Activated CD4-positive, alpha-beta T cell treated with anti-CD3 and anti-CD28 coated beads, Interleukin-2, Interleukin-6, amounts not matched to agents 100 ng/mL and 50 ng/mL, durations not matched to agents 16 hours and 8 hours (primary cell): Measurements from ENCODE around the gene REX1BD.
"Not testable (repeated sequence)": the region's sequence is repeated elsewhere in the genome, so short reads cannot be mapped to it uniquely, and the experiment has no call there.

Source experiments
- DNase-seq: peaks from one replicate; pipeline ENCODE4 v3.0.0-alpha.2; 2020

Gene REX1BD

GRCh38 chr19:18580311-18580710, 8.3 kb upstream of the REX1BD start:
- no peak for DNase-seq

DNA sequence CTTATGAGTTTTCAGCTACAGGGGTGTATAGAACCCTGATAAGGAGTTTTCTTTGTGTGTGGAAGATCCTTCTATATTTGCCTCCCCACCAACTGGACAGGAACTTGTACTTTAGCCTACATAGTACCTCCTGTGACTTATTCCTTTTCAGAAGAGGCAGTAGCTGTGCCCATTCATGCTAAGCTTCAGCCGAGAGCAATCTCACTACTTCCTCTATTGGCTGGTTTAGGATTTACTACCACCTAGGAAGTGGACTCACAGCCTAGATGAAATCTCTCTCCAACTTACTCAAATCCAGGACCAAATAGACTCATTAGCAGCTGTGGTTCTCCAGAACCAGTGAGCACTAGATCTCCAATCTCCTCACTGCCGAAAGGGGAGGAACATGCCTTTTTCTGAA, 2.3 kb upstream of the REX1BD start:
- no peak for DNase-seq

- DNase-seq = no peak
These were observed 1.0 kb upstream of the REX1BD start for GRCh38 chr19:18587561-18587960.

- no peak for DNase-seq
These were observed 512 bp upstream of the REX1BD start for GRCh38 chr19:18587962-18588610.

- peak; percentile 75 for DNase-seq
These were observed 1.0 kb downstream of the REX1BD start for GRCh38 chr19:18589380-18590272.

DNA sequence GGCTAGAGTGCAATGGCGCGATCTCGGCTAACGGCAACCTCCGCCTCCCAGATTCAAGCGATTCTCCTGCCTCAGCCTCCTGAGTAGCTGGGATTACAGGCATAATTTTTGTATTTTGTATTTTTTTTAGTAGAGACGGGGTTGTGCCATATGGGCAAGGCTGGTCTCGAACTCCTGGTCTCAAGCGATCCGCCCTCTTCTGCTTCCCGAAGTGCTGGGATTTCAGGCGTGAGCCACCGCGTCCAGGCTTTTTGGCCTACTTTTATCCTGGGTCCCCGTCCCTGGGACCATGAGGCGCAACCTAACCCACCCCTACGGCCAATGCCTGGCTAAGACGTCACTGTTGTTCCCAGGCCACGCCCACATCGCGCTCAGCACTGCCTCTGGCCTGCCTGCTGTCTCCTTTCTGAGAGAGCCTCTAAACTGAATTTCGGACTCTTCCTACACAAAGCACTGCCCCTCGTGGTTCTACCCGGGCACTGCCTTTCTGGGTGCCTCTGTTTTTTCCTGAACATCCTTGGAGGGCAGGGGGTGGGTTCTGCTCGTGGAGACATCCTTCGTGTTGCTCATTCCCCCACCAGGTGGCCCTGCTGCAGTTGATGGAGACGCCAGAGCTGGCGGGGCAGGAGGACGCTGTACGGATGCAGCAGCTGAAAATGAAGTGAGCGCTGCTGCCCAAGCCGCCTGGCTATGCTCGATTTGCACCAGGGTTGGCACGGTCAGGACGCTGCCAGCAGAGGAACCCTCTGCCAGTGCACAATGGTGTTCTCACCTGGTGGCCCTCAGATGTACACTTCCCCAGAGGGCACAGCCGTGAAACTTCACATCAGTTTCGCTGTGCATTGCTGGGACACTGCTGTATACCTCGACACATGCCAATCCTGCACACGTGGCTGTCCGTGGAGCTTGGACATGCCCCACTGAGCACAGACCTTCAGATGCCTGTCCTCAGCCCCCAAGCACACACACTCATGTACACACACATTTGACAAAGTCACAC, 2.0 kb downstream of the REX1BD start:
- peak; percentile 50 for DNase-seq

GRCh38 chr19:18591735-18592385, 3.3 kb downstream of the REX1BD start:
- DNase-seq = no peak

- DNase-seq = not testable (repeated sequence)
These were observed 4.1 kb downstream of the REX1BD start for GRCh38 chr19:18592732-18593131.

DNA sequence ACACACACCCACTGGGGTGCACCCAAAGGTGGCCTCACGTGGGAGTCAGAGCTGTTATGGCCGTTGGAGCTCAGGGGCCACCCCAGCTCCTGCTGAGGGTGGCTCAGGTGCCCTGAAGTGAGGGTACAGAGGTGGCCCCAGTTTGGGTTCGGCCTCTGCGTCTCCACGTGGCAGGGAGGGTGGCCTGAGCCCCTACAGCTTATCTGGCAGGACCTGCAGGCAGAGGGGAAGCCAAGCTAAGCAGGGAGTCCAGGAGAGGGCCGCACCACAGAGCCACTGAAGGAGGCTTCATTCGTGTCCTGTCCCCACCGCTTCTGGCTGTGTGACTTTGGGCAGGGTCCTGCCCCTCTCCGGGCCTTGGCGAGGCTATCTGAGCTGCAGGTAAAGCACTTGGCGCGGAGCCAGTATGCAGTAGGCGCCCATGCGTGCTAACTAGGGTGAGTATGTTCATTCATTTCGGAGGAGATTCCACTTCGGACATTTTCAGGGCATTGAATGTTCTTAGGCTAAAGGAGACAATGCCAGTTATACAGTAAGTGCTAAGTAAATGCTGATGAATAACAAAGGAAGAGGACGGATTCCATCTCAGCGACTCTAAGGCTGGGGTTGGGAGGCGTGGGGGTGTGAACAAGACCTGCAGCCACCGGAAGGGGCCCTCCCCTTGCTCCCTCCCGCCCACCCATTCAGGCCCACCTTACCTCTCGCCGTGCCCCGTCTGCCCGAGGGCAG, 4.9 kb downstream of the REX1BD start:
- DNase-seq = no peak

DNA sequence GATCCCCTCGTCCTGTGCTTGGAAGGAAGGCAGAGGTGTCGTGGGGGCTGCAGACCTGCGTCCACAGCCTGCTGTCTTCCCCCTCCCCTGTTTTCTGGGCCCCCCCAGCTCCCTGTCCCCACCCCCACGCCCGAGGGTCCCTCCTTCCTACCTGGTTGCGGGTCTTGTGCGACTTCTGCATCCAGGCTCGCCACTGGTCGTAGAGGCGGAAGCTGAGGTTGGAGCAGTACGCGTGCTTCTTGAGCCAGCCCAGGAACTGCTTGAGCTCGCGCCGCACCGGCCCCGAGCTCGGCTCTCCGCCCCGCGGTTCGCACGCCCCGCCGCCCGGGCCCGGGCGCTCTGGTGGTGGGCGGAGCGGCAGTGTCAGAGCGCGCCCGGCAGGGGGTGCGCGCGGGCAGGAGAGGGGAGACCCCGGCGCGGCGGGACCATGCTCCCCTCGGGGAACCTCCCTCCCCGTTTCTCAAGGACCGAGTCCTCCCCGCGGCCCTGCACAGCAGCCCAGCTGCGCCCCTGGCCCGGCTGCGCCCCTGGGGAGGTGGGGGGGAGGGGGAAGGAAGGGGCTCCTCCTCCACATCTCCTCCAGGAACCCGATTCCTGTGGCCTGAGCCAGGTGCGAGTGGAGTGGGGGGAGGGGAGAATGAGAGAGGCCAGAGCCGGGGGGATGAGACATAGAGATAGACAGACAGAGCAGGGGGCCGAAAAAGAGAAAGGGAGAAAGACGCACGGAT, 5.7 kb downstream of the REX1BD start:
- DNase-seq = peak; percentile 79

GRCh38 chr19:18594824-18595373, 6.3 kb downstream of the REX1BD start:
- DNase-seq = no peak

DNA sequence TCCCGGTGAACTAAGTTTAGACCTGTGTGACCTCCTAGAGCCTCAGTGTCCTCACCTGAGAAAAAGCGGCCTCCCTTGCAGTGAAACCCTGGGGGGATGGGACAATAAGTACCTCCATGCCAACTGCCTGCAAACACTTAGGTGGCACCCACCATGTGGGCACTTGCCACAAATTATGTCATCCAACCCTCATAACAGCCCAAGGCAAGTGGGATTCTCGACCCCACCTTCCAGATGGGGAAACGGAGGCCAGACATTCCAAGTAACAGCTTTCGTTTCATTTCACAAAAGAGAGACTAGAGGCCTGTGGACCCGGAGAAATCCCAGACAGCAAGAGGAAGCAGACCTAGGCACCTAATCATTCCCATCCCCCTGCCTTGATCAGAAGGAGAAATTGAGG, 6.9 kb downstream of the REX1BD start:
- no peak for DNase-seq

DNA sequence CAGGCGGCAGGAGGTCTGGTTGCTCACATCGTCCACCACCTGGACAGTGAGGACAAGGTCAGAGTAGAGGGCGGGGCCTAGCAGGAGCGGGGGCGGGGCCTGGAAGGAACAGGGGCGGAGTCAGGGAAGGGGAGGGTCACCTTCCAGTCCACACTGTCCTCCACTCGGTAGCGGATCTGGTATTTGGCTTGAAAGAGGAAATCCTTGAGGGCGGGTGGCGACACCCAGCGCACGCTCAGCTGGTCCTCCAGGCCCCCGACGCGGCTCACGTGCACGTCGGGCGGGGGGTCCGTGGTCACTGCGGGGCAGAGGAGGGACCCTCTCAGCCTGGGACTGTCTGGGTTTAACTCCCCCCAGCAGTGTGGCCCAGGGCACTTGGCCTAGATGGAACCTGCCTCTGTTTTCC, 8.2 kb downstream of the REX1BD start:
- no peak for DNase-seq

DNA sequence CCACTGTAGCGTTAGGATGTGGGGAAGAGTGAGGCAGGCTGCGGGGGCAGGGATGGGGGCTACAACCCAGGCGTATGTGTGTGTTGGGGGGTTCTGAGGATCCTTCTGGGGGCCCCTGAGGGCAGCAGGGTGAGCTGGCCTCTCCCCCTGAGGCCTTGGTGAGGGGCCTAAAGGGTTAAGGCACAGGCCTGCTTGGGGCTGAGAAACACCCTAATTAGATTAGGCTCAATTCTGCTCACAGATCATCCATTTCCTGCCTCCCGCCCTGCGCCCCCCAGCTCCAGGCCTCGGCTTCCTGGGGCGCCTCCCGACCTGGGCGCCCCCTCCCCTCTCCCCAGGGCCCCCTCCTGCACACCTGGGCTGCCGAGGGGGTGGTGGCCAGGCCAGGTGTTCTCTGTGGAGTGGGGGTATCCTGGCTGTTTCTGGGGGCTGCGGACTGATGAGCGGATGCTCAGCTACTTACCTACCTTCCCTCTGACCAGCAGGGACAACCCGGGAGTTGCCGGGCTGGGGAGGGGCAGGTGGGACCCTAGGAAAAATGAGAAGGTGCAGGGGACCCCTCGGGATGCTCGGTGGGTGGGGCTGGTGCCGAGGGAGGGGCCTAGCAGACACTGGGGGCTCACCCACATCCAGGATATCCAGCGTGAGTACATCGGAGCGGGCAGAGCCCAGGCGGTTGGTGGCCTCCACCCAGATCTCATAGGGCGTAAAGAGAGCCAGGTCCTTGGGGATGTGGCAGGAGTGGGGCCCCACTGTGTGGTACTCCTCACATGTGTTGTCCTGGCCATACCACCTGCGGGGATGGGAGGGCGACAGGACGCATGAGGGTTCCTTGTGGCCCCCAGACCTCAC, 9.4 kb downstream of the REX1BD start:
- no peak for DNase-seq

- DNase-seq = no peak
These were observed 10.9 kb downstream of the REX1BD start for GRCh38 chr19:18599485-18599884.

DNA sequence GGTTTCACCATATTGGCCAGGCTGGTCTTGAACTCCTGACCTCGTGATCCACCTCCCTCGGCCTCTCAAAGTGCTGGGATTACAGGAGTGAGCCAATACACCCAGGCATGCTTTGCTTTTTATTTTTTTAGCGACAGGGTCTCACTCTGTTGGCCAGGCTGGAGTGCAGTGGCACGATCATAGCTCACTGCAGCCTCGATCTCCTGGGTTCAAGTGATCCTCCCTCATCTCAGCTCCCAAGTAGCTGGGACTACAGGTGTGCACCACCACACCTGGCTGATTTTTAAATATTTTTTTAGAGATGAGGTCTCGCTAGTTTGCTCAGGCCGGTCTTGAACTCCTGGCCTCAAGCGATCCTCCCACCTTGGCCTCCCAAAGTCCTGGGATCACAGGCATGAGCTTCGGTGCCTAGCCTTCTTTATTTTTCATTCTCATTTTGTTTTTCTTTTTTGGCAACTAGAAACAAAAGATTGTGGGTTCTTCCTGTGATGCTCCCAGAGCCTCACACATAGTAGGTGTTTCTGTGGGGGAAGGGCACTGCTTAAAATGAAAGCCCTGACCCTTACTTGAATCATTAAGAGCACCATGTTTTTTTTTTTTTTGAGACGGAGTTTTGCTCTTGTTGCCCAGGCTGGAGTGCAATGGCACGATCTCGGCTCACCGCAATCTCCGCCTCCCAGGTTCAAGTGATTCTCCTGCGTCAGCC, 12.2 kb downstream of the REX1BD start:
- not testable (repeated sequence) for DNase-seq

GRCh38 chr19:18601875-18602274, 13.3 kb downstream of the REX1BD start:
- DNase-seq = no peak

DNA sequence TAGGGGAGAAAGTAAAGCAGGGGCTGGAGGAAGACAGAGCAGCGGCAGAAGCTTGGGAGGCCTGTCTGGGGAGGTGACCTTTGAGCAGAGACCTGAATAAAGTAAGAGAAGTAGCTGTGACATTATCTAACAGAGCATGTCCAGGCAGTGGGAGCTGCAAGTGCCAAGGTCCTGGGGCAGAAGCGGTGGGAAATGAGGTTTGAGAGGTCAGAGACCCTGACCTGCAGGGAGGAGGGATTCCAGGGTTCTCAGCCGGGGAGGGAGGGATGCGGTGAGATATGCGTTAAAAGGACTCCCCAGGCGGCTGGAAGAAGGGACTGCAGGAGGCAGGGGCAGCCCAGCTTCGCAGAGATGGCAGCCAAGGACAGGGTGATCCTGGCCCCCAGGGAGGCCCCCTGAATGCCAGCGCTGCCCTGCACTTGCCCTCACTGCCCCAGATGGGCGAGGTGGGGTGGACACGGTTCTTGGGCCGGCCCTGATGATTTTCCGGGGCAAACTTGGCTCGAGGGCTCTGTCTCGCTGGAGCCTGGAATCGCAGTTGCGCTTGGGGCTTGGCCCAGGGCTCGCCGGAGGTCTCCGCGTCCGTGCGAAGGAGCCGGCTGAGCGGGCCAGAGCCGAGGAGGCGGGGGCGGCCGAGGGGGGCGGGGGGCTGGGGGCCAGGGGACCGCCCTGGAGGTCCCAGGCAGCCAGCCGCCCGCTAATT, 14.8 kb downstream of the REX1BD start:
- DNase-seq = no peak
